Nephron progenitor cell (in vitro differentiated cells): ENCODE results near the gene NR3C1.

Experiments
- DNase-seq: peaks from one replicate; pipeline ENCODE4 v3.0.0; 2021
- H3K27ac Mint-ChIP-seq: 2 replicates; pipeline ENCODE4 v1.8.0; 2021; ENCODE audit warnings: mild to moderate bottlenecking, moderate library complexity, mixed read lengths
- H3K27me3 Mint-ChIP-seq: 2 replicates; pipeline ENCODE4 v1.8.0; 2021; ENCODE audit warnings: mild to moderate bottlenecking, low read depth, mixed read lengths; ENCODE audit not compliant: poor library complexity
- H3K36me3 Mint-ChIP-seq: 2 replicates; pipeline ENCODE4 v1.8.0; 2021; ENCODE audit warnings: low read depth, mixed read lengths
- H3K4me1 Mint-ChIP-seq: 2 replicates; pipeline ENCODE4 v1.8.0; 2021; ENCODE audit warnings: mixed read lengths
- H3K4me3 Mint-ChIP-seq: 2 replicates; pipeline ENCODE4 v1.8.0; 2021; ENCODE audit warnings: mild to moderate bottlenecking, moderate library complexity, mixed read lengths
- H3K9me3 Mint-ChIP-seq: 2 replicates; pipeline ENCODE4 v1.8.0; 2021; ENCODE audit warnings: mild to moderate bottlenecking, moderate library complexity, mixed read lengths
- TF ChIP-seq, protein P1 (sequence below): fragments of 200-600 bp; sonication (generic); IDR thresholded peaks from 2 replicates; pipeline ENCODE4 v1.5.0; 2021; ENCODE audit warnings: antibody characterized with exemption

The NR3C1 gene

DNA sequence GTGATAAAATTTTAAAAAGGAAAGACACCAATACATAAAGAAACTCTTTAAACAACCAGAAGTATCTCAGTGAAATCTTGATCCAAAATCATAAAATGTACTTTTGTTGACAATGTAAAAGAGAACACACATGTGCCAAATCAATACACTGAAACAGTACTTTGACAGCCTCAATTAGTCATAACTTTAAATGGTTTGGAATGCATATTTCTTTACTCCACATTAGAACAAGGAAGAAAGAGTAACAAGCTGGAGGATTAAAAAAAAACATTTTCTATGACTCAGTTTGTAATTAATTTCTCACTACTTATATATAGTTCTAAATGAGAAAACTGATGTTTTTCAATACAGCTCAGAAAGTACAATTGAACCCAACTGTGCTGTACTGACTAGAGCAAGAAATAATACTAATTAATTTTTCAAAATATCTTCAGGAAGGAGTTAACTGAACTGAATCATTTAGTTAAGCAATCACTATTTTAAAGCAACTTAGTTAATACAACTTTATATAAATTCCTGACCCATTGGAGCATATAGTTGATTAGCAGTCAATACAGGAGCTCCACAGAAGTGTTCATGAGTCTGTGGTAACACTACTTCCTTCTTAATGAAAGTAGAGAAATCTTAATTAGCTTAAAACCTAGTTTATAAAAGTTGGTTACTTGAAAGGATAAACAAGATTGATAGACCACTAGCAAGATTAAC is 101.0 kb downstream of the NR3C1 start:
- Mint-ChIP-seq H3K4me3 (no peak overlapping the region), H3K4me1 (peaks cover 23% of the 10 kb centered on the region), H3K9me3 (peaks cover 8% of the 10 kb centered on the region), H3K27ac (no peak overlapping the region), H3K36me3 (peaks cover 10% of the 10 kb centered on the region), H3K27me3 (peaks cover 3% of the 10 kb centered on the region)
- no peak for DNase-seq
- TF ChIP-seq, protein P1, sequence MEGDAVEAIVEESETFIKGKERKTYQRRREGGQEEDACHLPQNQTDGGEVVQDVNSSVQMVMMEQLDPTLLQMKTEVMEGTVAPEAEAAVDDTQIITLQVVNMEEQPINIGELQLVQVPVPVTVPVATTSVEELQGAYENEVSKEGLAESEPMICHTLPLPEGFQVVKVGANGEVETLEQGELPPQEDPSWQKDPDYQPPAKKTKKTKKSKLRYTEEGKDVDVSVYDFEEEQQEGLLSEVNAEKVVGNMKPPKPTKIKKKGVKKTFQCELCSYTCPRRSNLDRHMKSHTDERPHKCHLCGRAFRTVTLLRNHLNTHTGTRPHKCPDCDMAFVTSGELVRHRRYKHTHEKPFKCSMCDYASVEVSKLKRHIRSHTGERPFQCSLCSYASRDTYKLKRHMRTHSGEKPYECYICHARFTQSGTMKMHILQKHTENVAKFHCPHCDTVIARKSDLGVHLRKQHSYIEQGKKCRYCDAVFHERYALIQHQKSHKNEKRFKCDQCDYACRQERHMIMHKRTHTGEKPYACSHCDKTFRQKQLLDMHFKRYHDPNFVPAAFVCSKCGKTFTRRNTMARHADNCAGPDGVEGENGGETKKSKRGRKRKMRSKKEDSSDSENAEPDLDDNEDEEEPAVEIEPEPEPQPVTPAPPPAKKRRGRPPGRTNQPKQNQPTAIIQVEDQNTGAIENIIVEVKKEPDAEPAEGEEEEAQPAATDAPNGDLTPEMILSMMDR, result no peak

DNA sequence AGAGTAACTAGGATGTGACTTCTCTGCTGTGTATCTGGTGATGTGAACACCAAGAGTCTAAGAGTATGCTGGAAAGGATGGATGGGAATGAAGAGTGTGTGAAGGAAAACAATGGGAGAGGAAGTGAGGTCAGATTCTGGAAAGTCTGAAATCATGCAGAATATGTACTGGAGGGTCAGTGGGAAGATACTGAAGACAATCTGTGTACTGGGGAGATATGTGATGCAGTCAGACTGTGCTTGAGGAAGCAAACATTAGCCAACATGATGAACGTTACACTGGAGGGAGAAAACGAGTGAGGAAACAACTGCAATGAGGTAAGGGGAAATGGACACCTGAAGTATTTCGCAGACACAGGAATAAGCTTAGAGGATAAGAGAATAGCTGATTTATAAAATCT is 105.7 kb downstream of the NR3C1 start:
- Mint-ChIP-seq H3K36me3 (peaks cover 7% of the 10 kb centered on the region), H3K27me3 (peaks cover 1% of the 10 kb centered on the region), H3K27ac (no peak overlapping the region), H3K9me3 (no peaks in the 10 kb centered on the region), H3K4me3 (no peak overlapping the region), H3K4me1 (peaks cover 26% of the 10 kb centered on the region)
- no peak for DNase-seq
- TF ChIP-seq, protein P1, result no peak

DNA sequence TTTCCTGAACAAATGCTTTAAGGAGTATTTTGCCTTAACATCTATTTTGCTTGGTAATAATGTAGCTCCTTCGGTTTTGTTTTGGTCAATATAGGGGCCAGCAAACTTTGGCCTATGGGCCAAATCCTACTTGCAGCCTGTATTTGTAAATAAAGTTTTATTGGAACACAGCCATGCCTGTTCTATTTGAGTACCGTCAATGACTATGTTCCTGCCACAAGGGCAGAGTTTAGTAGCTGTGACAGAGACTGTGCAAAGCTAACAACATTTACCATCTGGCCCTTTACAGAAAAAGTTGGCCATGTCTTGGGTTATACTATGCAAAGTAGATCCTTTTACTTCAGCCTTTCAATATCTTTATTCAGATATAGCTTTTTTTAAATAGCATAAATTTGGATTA is 113.4 kb downstream of the NR3C1 start:
- H3K27me3 Mint-ChIP-seq, result no peaks in the 10 kb centered on the region
- no peak for DNase-seq
- no peak overlapping the region for H3K27ac Mint-ChIP-seq
- H3K9me3 Mint-ChIP-seq, result no peaks in the 10 kb centered on the region
- H3K4me1 Mint-ChIP-seq, result peaks cover 15% of the 10 kb centered on the region
- TF ChIP-seq, protein P1, result no peak
- H3K36me3 Mint-ChIP-seq, result peaks cover 12% of the 10 kb centered on the region
- no peak overlapping the region for H3K4me3 Mint-ChIP-seq

DNA sequence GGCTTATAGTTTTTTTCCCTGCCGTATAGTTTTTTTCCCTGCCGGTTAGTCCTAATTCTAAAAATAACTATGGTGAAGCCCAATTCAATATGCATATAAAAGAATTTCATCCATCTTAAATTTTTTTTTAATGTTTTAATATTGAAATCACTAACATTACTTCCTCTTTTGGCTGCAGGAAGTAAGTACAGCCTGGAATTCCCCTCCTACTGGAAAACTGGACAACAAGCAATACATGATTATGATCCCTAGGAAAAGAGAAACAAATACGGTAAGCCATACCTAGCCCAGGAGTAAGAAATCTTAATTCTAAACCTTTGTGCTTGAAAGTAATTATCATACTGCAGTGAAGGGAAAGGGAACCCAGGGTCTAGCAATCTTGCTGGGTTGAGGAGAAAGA is 119.0 kb downstream of the NR3C1 start:
- TF ChIP-seq, protein P1, result no peak
- Mint-ChIP-seq H3K9me3 (peaks cover 12% of the 10 kb centered on the region), H3K4me3 (no peak overlapping the region), H3K27ac (no peak overlapping the region), H3K4me1 (peaks cover 5% of the 10 kb centered on the region), H3K36me3 (peaks cover 11% of the 10 kb centered on the region), H3K27me3 (peaks cover 4% of the 10 kb centered on the region)
- DNase-seq, result no peak

DNA sequence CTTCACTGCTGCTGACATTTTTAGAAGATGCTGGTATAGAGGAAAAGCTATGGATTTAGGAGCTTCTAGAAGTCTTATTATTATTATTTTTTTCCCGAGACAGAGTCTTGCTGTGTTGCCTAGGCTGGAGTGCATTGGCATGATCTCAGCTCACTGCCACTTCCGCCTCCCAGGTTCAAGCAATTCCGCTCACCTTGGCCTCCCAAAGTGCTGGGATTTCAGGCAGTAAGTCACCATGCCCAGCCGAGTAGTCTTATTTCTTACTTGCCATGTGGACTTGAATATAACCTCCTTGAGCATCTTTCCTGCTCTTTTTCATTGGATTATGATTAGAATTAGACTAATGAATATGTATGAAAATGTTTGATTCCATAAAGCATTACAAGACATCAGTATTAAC is 119.5 kb downstream of the NR3C1 start:
- no peak overlapping the region for H3K27ac Mint-ChIP-seq
- H3K9me3 Mint-ChIP-seq, result peaks cover 12% of the 10 kb centered on the region
- no peak overlapping the region for H3K4me3 Mint-ChIP-seq
- DNase-seq, result no peak
- TF ChIP-seq, protein P1, result no peak
- peaks cover 11% of the 10 kb centered on the region for H3K36me3 Mint-ChIP-seq
- peaks cover 4% of the 10 kb centered on the region for H3K27me3 Mint-ChIP-seq
- peaks cover 5% of the 10 kb centered on the region for H3K4me1 Mint-ChIP-seq

DNA sequence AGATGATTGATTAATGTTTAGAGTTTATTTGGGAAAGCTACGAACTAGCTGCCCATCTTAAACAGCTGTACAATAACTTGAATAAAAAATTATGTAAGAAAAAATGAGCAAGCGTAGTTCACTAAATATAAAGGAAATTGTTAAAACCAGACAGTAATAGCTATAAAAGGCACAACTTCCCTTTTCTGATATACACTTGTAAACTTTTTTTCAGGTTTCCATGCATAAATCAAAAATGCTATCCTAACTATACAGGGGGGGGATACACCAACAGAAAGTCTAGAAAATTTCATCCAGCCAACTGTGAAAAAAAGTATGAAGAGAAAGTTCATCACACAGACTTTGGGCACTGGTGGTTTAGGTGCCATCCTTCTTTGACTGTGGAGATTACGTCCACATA is 122.3 kb downstream of the NR3C1 start:
- peaks cover 12% of the 10 kb centered on the region for H3K9me3 Mint-ChIP-seq
- no peak for DNase-seq
- peaks cover 4% of the 10 kb centered on the region for H3K27me3 Mint-ChIP-seq
- no peak overlapping the region for H3K27ac Mint-ChIP-seq
- TF ChIP-seq, protein P1, result no peak
- peaks cover 5% of the 10 kb centered on the region for H3K4me1 Mint-ChIP-seq
- peaks cover 11% of the 10 kb centered on the region for H3K36me3 Mint-ChIP-seq
- no peak overlapping the region for H3K4me3 Mint-ChIP-seq
